Astrocyte (in vitro differentiated cells and primary cell): ENCODE results near the gene CNTF. TPM values are rescaled to one million over a fixed set of nuclear protein-coding genes. Genes with fewer than 3 reads are reported as not detected.

Source experiments
- DNase-seq: peaks from one replicate; pipeline ENCODE4 v3.0.0-alpha.2; 2010; ENCODE audit warnings: low read depth
- FAIRE-seq: peaks from 2 replicates; lab custom pipeline; 2011; peaks lifted over from hg19 to GRCh38; lab: Jason Lieb, UNC
- H2AFZ ChIP-seq: 2 replicates; pipeline ENCODE4 v1.6.0; 2012; ENCODE audit warnings: low read depth, low read length, inconsistent platforms
- H3K27ac ChIP-seq: 2 replicates; pipeline ENCODE4 v1.5.1; 2011; ENCODE audit warnings: low read depth, low read length, inconsistent platforms
- H3K27me3 ChIP-seq: 2 replicates; pipeline ENCODE4 v1.6.0; 2011; ENCODE audit warnings: low read length, inconsistent platforms; ENCODE audit not compliant: insufficient read depth
- H3K36me3 ChIP-seq: 2 replicates; pipeline ENCODE4 v1.5.1; 2011; ENCODE audit warnings: low read length, inconsistent platforms; ENCODE audit not compliant: insufficient read depth
- H3K4me1 ChIP-seq: 2 replicates; pipeline ENCODE4 v1.5.1; 2011; ENCODE audit warnings: low read length, inconsistent platforms; ENCODE audit not compliant: insufficient read depth
- H3K4me2 ChIP-seq: 2 replicates; pipeline ENCODE4 v1.6.0; 2012; ENCODE audit warnings: low read length, inconsistent platforms
- H3K4me3 ChIP-seq: 2 replicates; pipeline ENCODE4 v1.5.1; 2011; ENCODE audit warnings: low read depth, mild to moderate bottlenecking, low read length, inconsistent platforms; ENCODE audit not compliant: insufficient read depth
- H3K79me2 ChIP-seq: 2 replicates; pipeline ENCODE4 v1.6.0; 2012; ENCODE audit warnings: mild to moderate bottlenecking, low read length, inconsistent platforms; ENCODE audit not compliant: insufficient read depth
- H3K9ac ChIP-seq: 2 replicates; pipeline ENCODE4 v1.6.0; 2012; ENCODE audit warnings: mild to moderate bottlenecking, low read length, inconsistent platforms
- H3K9me3 ChIP-seq: 2 replicates; pipeline ENCODE4 v1.5.1; 2012; ENCODE audit warnings: low read depth, mild to moderate bottlenecking, low read length, inconsistent platforms; ENCODE audit not compliant: insufficient read depth
- H4K20me1 ChIP-seq: 2 replicates; pipeline ENCODE4 v1.6.0; 2012; ENCODE audit warnings: low read length, inconsistent platforms; ENCODE audit not compliant: insufficient read depth
- H3K27ac Mint-ChIP-seq: one replicate; pipeline ENCODE4 v1.8.0; 2021; ENCODE audit warnings: mild to moderate bottlenecking, mixed read lengths; ENCODE audit not compliant: unreplicated experiment
- H3K27me3 Mint-ChIP-seq: one replicate; pipeline ENCODE4 v1.8.0; 2021; ENCODE audit warnings: low read depth, mixed read lengths; ENCODE audit not compliant: unreplicated experiment
- H3K36me3 Mint-ChIP-seq: one replicate; pipeline ENCODE4 v1.8.0; 2021; ENCODE audit warnings: low read depth, mixed read lengths; ENCODE audit not compliant: unreplicated experiment
- H3K4me1 Mint-ChIP-seq: one replicate; pipeline ENCODE4 v1.8.0; 2021; ENCODE audit warnings: low read depth, mixed read lengths; ENCODE audit not compliant: unreplicated experiment
- H3K4me3 Mint-ChIP-seq: one replicate; pipeline ENCODE4 v1.8.0; 2021; ENCODE audit warnings: mild to moderate bottlenecking, moderate library complexity, mixed read lengths; ENCODE audit not compliant: unreplicated experiment
- H3K9me3 Mint-ChIP-seq: one replicate; pipeline ENCODE4 v1.8.0; 2021; ENCODE audit warnings: mild to moderate bottlenecking, mixed read lengths; ENCODE audit not compliant: unreplicated experiment
- EZH2 ChIP-seq: IDR thresholded peaks from 2 replicates; pipeline ENCODE4 v1.6.1; 2012; ENCODE audit warnings: mild to moderate bottlenecking, low read length, inconsistent platforms; ENCODE audit not compliant: insufficient read depth
- total RNA-seq: library from RNA; stranded (reverse); gene quantifications from 2 replicates; pipeline ENCODE4 v1.2.1, GENCODE V29; 2021
- TF ChIP-seq, protein P1 (sequence below): IDR thresholded peaks from 2 replicates; pipeline ENCODE4 v1.5.1; 2011; ENCODE audit warnings: low read depth, mild to moderate bottlenecking, inconsistent platforms, low read length, moderate library complexity; ENCODE audit not compliant: insufficient read depth

Gene CNTF
- total RNA-seq, 1 donor from 2014 or later: 1.4 TPM

DNA sequence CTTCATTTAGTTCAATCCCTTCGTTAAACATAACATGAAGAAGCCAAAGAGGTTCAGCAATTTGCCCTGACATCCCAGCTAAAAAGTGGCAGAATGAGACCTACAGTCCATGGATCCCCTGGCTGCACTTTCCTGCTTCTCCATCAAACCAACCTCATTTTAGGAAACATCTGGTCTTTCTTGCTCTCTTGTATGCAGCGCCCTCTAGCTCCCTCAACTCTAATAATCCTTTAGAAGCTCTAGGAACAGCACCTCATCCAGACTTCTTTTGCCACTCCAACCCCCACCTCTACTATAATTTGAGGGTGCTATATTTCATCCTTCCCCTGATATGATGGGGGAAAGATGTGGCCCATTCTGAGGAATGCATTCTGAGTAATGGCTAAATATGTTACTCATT is 7.4 kb downstream of the CNTF start:
- peaks cover 3% of the 10 kb centered on the region for H4K20me1 ChIP-seq
- no peak overlapping the region for H2AFZ ChIP-seq
- no peaks in the 10 kb centered on the region for H3K27me3 Mint-ChIP-seq

DNA sequence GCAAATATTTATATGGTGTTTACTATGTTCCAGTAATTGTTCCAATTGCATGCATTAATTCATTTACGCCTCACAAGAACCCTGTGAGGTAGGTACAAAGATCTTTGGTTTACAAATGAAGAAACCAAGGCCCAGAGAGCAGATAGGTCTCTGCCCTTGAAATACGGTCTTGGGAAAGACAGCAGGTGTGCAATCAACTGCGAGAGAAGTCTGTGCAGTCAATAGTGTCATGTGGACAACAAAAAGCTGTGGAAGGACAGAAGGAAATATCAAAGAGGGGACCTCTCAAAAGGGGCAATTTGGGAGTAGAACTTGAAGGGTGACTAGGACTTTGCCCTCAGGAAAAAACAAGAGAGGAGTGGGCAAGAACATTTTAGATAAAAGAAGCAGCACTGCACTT is 8.9 kb downstream of the CNTF start:
- Histone ChIP-seq H3K79me2 (no peaks in the 10 kb centered on the region), H3K4me3 (no peak overlapping the region), H2AFZ (no peak overlapping the region), H3K27ac (no peak overlapping the region), H3K9ac (no peak overlapping the region), H3K4me1 (peaks cover 19% of the 10 kb centered on the region), H3K9me3 (no peaks in the 10 kb centered on the region), H3K36me3 (no peaks in the 10 kb centered on the region), H3K27me3 (no peaks in the 10 kb centered on the region), H3K4me2 (no peak overlapping the region), H4K20me1 (peaks cover 3% of the 10 kb centered on the region)
- DNase-seq (no peak), FAIRE-seq (no peak)
- Mint-ChIP-seq H3K36me3 (no peaks in the 10 kb centered on the region), H3K27me3 (no peaks in the 10 kb centered on the region), H3K9me3 (no peaks in the 10 kb centered on the region), H3K4me3 (no peak overlapping the region), H3K4me1 (peaks cover 19% of the 10 kb centered on the region), H3K27ac (no peak overlapping the region)
- TF ChIP-seq EZH2: no peak
- TF ChIP-seq, protein P1, sequence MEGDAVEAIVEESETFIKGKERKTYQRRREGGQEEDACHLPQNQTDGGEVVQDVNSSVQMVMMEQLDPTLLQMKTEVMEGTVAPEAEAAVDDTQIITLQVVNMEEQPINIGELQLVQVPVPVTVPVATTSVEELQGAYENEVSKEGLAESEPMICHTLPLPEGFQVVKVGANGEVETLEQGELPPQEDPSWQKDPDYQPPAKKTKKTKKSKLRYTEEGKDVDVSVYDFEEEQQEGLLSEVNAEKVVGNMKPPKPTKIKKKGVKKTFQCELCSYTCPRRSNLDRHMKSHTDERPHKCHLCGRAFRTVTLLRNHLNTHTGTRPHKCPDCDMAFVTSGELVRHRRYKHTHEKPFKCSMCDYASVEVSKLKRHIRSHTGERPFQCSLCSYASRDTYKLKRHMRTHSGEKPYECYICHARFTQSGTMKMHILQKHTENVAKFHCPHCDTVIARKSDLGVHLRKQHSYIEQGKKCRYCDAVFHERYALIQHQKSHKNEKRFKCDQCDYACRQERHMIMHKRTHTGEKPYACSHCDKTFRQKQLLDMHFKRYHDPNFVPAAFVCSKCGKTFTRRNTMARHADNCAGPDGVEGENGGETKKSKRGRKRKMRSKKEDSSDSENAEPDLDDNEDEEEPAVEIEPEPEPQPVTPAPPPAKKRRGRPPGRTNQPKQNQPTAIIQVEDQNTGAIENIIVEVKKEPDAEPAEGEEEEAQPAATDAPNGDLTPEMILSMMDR: no peak

More for the DNA sequence above, 7.4 kb downstream of the CNTF start:
- Mint-ChIP-seq H3K36me3 (peaks cover 2% of the 10 kb centered on the region), H3K27ac (peak overlapping the region; percentile 58), H3K4me1 (peaks cover 32% of the 10 kb centered on the region), H3K4me3 (peak overlapping the region; percentile 36), H3K9me3 (no peaks in the 10 kb centered on the region)
- H3K79me2 ChIP-seq: no peaks in the 10 kb centered on the region
- no peaks in the 10 kb centered on the region for H3K9me3 ChIP-seq
- H3K4me3 ChIP-seq: no peak overlapping the region
- H3K27ac ChIP-seq: no peak overlapping the region
- H3K4me1 ChIP-seq: peaks cover 22% of the 10 kb centered on the region
- H3K27me3 ChIP-seq: no peaks in the 10 kb centered on the region
- no peak overlapping the region for H3K9ac ChIP-seq
- DNase-seq: peak; percentile 37
- H3K4me2 ChIP-seq: no peak overlapping the region
- H3K36me3 ChIP-seq: peaks cover 6% of the 10 kb centered on the region
- FAIRE-seq: no peak
- TF ChIP-seq EZH2: no peak
- TF ChIP-seq, protein P1: peak; percentile 42

DNA sequence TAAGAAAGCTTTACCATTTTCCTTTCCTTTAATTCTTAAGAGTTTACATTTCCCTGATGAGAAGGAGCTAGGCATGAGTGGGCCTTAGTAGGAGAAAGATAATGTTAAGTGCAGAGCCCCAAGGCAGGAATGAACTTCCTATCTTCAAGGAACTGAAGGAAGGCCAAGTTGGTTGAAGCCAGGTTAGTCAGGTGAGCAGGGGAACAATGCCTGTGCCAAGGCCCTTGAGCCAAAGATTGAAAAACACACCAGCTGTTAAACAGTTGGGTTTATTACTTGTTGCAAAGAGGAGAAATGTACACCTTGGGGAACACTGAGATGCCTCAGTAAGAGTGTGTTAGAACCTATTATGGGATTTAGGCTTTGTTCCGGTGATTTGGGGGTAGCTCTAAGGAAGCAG is 10.0 kb downstream of the CNTF start:
- TF ChIP-seq, protein P1: no peak
- TF ChIP-seq EZH2: no peak
- Histone ChIP-seq H3K4me2 (no peak overlapping the region), H3K27ac (no peak overlapping the region), H3K9me3 (no peaks in the 10 kb centered on the region), H3K4me3 (no peak overlapping the region), H3K4me1 (peaks cover 12% of the 10 kb centered on the region), H3K9ac (no peak overlapping the region), H3K79me2 (no peaks in the 10 kb centered on the region), H2AFZ (no peak overlapping the region), H4K20me1 (peaks cover 3% of the 10 kb centered on the region), H3K36me3 (no peaks in the 10 kb centered on the region), H3K27me3 (no peaks in the 10 kb centered on the region)
- no peak for DNase-seq
- no peak overlapping the region for H3K27ac Mint-ChIP-seq
- H3K4me1 Mint-ChIP-seq: peaks cover 11% of the 10 kb centered on the region
- no peaks in the 10 kb centered on the region for H3K36me3 Mint-ChIP-seq
- no peak for FAIRE-seq
- H3K27me3 Mint-ChIP-seq: no peaks in the 10 kb centered on the region
- no peak overlapping the region for H3K4me3 Mint-ChIP-seq
- H3K9me3 Mint-ChIP-seq: no peaks in the 10 kb centered on the region
